H9 (cell line): ENCODE results near the gene CD4. TPM values are rescaled to one million over a fixed set of nuclear protein-coding genes. Genes with fewer than 3 reads are reported as not detected.

Experiments used
- DNase-seq: peaks from one replicate; pipeline ENCODE4 v3.0.0-alpha.2; 2017
- H2AFZ ChIP-seq: one replicate; pipeline ENCODE4 v1.6.1; 2013; ENCODE audit warnings: mild to moderate bottlenecking, low read length, control low read depth, moderate library complexity
- H2AK5ac ChIP-seq: 2 replicates; pipeline ENCODE4 v1.6.1; 2013; ENCODE audit warnings: low read length, control low read depth, mixed read lengths; ENCODE audit not compliant: insufficient read length
- H2BK120ac ChIP-seq: one replicate; pipeline ENCODE4 v1.6.1; 2013; ENCODE audit warnings: low read depth, mild to moderate bottlenecking, low read length, control low read depth, inconsistent platforms; ENCODE audit not compliant: poor library complexity, severe bottlenecking
- H2BK12ac ChIP-seq: 2 replicates; pipeline ENCODE4 v1.6.1; 2013; ENCODE audit warnings: low read length, control low read depth, mixed read lengths, low read depth; ENCODE audit not compliant: insufficient read length
- H2BK15ac ChIP-seq: 2 replicates; pipeline ENCODE4 v1.6.1; 2013; ENCODE audit warnings: low read depth, low read length, control low read depth
- H2BK20ac ChIP-seq: one replicate; pipeline ENCODE4 v1.6.1; 2013; ENCODE audit warnings: low read depth, mild to moderate bottlenecking, low read length, control low read depth, inconsistent platforms; ENCODE audit not compliant: poor library complexity, severe bottlenecking
- H2BK5ac ChIP-seq: 2 replicates; pipeline ENCODE4 v1.6.1; 2013; ENCODE audit warnings: low read length, control low read depth, mixed read lengths; ENCODE audit not compliant: insufficient read length
- H3K14ac ChIP-seq: 2 replicates; pipeline ENCODE4 v1.6.1; 2013; ENCODE audit warnings: low read length, control low read depth; ENCODE audit not compliant: insufficient read depth
- H3K18ac ChIP-seq: 2 replicates; pipeline ENCODE4 v1.6.1; 2013; ENCODE audit warnings: low read depth, mild to moderate bottlenecking, mixed read lengths, low read length, control low read depth; ENCODE audit not compliant: insufficient read length
- H3K23ac ChIP-seq: 2 replicates; pipeline ENCODE4 v1.6.1; 2013; ENCODE audit warnings: low read length, control low read depth, mixed read lengths, low read depth; ENCODE audit not compliant: insufficient read length
- H3K23me2 ChIP-seq: 2 replicates; pipeline ENCODE4 v1.6.1; 2013; ENCODE audit warnings: low read depth, mild to moderate bottlenecking, mixed read lengths, low read length, control low read depth; ENCODE audit not compliant: insufficient read length, poor library complexity, severe bottlenecking
- H3K27ac ChIP-seq: 2 replicates; pipeline ENCODE4 v1.5.1; 2013; ENCODE audit warnings: low read length, control low read depth, mixed read lengths, low read depth; ENCODE audit not compliant: insufficient read length
- H3K27me3 ChIP-seq: 2 replicates; pipeline ENCODE4 v1.6.1; 2013; ENCODE audit warnings: low read length, control low read depth, inconsistent platforms; ENCODE audit not compliant: insufficient read depth
- H3K4ac ChIP-seq: 2 replicates; pipeline ENCODE4 v1.6.1; 2013; ENCODE audit warnings: low read depth, mild to moderate bottlenecking, control low read depth, inconsistent platforms, low read length, moderate library complexity
- H3K4me1 ChIP-seq: 2 replicates; pipeline ENCODE4 v1.6.1; 2013; ENCODE audit warnings: low read length, control low read depth, inconsistent platforms; ENCODE audit not compliant: insufficient read depth
- H3K4me2 ChIP-seq: 2 replicates; pipeline ENCODE4 v1.6.1; 2013; ENCODE audit warnings: low read length, control low read depth, mixed read lengths; ENCODE audit not compliant: insufficient read length, insufficient read depth
- H3K56ac ChIP-seq: 2 replicates; pipeline ENCODE4 v1.6.1; 2013; ENCODE audit warnings: low read depth, mild to moderate bottlenecking, mixed read lengths, low read length, control low read depth; ENCODE audit not compliant: insufficient read length
- H3K79me1 ChIP-seq: 2 replicates; pipeline ENCODE4 v1.6.1; 2013; ENCODE audit warnings: low read depth, mild to moderate bottlenecking, moderate library complexity, low read length, control low read depth, inconsistent platforms; ENCODE audit not compliant: insufficient read depth, poor library complexity, severe bottlenecking
- H3K79me2 ChIP-seq: 2 replicates; pipeline ENCODE4 v1.6.1; 2013; ENCODE audit warnings: low read length, control low read depth, inconsistent platforms; ENCODE audit not compliant: insufficient read depth
- H3K9ac ChIP-seq: 2 replicates; pipeline ENCODE4 v1.6.1; 2013; ENCODE audit warnings: low read length, control low read depth, mixed read lengths; ENCODE audit not compliant: insufficient read length; ENCODE audit errors: extremely low read depth
- H3K9me3 ChIP-seq: one replicate; pipeline ENCODE4 v1.6.1; 2013; ENCODE audit warnings: low read depth, low read length, inconsistent platforms; ENCODE audit not compliant: control insufficient read depth
- H3T11ph ChIP-seq: one replicate; pipeline ENCODE4 v1.6.1; 2013; ENCODE audit warnings: mild to moderate bottlenecking, low read length, control low read depth, inconsistent platforms
- H4K20me1 ChIP-seq: one replicate; pipeline ENCODE4 v1.6.1; 2013; ENCODE audit not compliant: control insufficient read depth, insufficient read length, insufficient read depth
- H4K5ac ChIP-seq: 2 replicates; pipeline ENCODE4 v1.6.1; 2013; ENCODE audit warnings: low read depth, mild to moderate bottlenecking, mixed read lengths, low read length, control low read depth; ENCODE audit not compliant: insufficient read length
- H4K8ac ChIP-seq: replicated peaks from 2 replicates; pipeline ENCODE4 v1.6.1; 2013; ENCODE audit warnings: low read length, control low read depth, mixed read lengths, low read depth; ENCODE audit not compliant: insufficient read length
- H4K91ac ChIP-seq: 2 replicates; pipeline ENCODE4 v1.6.1; 2013; ENCODE audit warnings: low read depth, mild to moderate bottlenecking, moderate library complexity, mixed read lengths, low read length, control low read depth; ENCODE audit not compliant: insufficient read length
- H3K27ac Mint-ChIP-seq, 3 experiments: 2 replicates in 2 of 3; 3 replicates in 1 of 3; pipeline ENCODE4 v1.8.0; 2020 to 2021; ENCODE audit warnings: mixed read lengths in 3 of 3, mild to moderate bottlenecking in 1 of 3, moderate library complexity in 1 of 3
- H3K27me3 Mint-ChIP-seq: 2 replicates; pipeline ENCODE4 v1.8.0; 2021; ENCODE audit warnings: low read depth, mild to moderate bottlenecking, moderate library complexity, mixed read lengths
- H3K36me3 Mint-ChIP-seq, 3 experiments: 2 replicates in 2 of 3; 3 replicates in 1 of 3; pipeline ENCODE4 v1.8.0; 2020 to 2021; ENCODE audit warnings: low read depth in 3 of 3, mixed read lengths in 3 of 3; ENCODE audit not compliant: insufficient read depth in 1 of 3
- H3K4me1 Mint-ChIP-seq, 2 experiments: 2 replicates each; pipeline ENCODE4 v1.8.0; 2020; ENCODE audit warnings: mixed read lengths in 2 of 2
- H3K4me3 Mint-ChIP-seq, 2 experiments: 2 replicates in 1 of 2; 3 replicates in 1 of 2; pipeline ENCODE4 v1.8.0; 2020 to 2021; ENCODE audit warnings: mild to moderate bottlenecking in 2 of 2, mixed read lengths in 2 of 2, moderate library complexity in 1 of 2
- H3K9me3 Mint-ChIP-seq, 2 experiments: 2 replicates in 1 of 2; 3 replicates in 1 of 2; pipeline ENCODE4 v1.8.0; 2020; ENCODE audit warnings: mild to moderate bottlenecking in 2 of 2, mixed read lengths in 2 of 2, moderate library complexity in 1 of 2
- WGBS: extraction: QIAGEN DNeasy Blood & Tissue Kit; methylation state at CpG from one replicate; pipeline ENCODE4 v1.1.7; 2013; ENCODE audit warnings: missing lambda C conversion rate, low lambda C conversion rate, mixed read lengths; ENCODE audit not compliant: insufficient read length; ENCODE audit errors: extremely low coverage; 5-methylcytosine and 5-hydroxymethylcytosine counted together
- total RNA-seq: library from RNA; stranded (reverse); gene quantifications from 2 replicates; pipeline ENCODE4 v1.2.1, GENCODE V29; 2021
- TF ChIP-seq, protein P1 (sequence below): fragments of 200-600 bp; sonication (generic); conservative IDR thresholded peaks from 3 replicates; pipeline ENCODE4 v1.8.0; 2021; ENCODE audit warnings: antibody characterized with exemption, mild to moderate bottlenecking

The CD4 gene
- total RNA-seq, 1 experiment from 2014 or later, result 1.1 TPM

DNA sequence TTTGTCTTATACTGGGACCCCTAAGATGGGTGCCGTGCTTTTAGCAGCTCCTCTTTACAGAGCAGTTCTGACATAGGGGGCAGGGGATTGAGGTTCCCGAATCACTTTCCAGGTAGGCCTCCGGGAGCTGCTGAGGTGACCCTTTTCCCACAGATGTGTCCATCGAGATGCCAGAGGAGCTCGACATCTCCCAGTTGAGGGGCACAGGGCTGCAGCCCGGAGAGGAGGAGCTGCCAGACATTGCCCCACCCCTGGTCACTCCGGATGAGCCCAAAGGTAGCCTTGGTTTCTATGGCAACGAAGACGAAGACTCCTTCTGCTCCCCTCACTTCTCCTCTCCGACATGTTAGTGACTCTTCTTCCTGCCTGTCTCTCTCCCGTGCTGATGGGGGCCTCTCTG, 73.7 kb downstream of the CD4 start:
- no peak overlapping the region; a peak in 1 of 7 replicates for H3K27ac Mint-ChIP-seq

More for the DNA sequence above, 73.7 kb downstream of the CD4 start:
- no peak overlapping the region for H2AFZ ChIP-seq
- Mint-ChIP-seq H3K36me3 (peaks cover 46 to 76% (median 71%) of the 10 kb centered on the region in 3 experiments; a peak in 6 of 7 replicates), H3K4me3 (no peak overlapping the region), H3K4me1 (peaks cover 15 to 16% of the 10 kb centered on the region in 2 experiments), H3K27me3 (no peaks in the 10 kb centered on the region), H3K9me3 (no peaks in the 10 kb centered on the region)
- no peak overlapping the region for H3K23ac ChIP-seq
- H3K9ac ChIP-seq, result no peak overlapping the region
- peaks cover 5% of the 10 kb centered on the region for H3K23me2 ChIP-seq
- no peak for DNase-seq
- H3K9me3 ChIP-seq, result no peaks in the 10 kb centered on the region
- H3T11ph ChIP-seq, result no peak overlapping the region
- no peak overlapping the region for H4K91ac ChIP-seq
- no peak overlapping the region for H4K5ac ChIP-seq
- H2AK5ac ChIP-seq, result no peak overlapping the region
- no peak overlapping the region for H3K18ac ChIP-seq
- no peaks in the 10 kb centered on the region for H3K27me3 ChIP-seq
- H3K4me1 ChIP-seq, result no peaks in the 10 kb centered on the region; the same call in 1 of the 2 replicates
- TF ChIP-seq, protein P1, sequence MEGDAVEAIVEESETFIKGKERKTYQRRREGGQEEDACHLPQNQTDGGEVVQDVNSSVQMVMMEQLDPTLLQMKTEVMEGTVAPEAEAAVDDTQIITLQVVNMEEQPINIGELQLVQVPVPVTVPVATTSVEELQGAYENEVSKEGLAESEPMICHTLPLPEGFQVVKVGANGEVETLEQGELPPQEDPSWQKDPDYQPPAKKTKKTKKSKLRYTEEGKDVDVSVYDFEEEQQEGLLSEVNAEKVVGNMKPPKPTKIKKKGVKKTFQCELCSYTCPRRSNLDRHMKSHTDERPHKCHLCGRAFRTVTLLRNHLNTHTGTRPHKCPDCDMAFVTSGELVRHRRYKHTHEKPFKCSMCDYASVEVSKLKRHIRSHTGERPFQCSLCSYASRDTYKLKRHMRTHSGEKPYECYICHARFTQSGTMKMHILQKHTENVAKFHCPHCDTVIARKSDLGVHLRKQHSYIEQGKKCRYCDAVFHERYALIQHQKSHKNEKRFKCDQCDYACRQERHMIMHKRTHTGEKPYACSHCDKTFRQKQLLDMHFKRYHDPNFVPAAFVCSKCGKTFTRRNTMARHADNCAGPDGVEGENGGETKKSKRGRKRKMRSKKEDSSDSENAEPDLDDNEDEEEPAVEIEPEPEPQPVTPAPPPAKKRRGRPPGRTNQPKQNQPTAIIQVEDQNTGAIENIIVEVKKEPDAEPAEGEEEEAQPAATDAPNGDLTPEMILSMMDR, result no peak
- H2BK120ac ChIP-seq, result no peak overlapping the region
- H4K8ac ChIP-seq, result no peak overlapping the region
- no peaks in the 10 kb centered on the region for H4K20me1 ChIP-seq
- peaks cover 1% of the 10 kb centered on the region; the same call in 1 of the 2 replicates for H3K79me2 ChIP-seq
- H2BK15ac ChIP-seq, result no peak overlapping the region
- no peak overlapping the region for H3K56ac ChIP-seq
- H2BK5ac ChIP-seq, result no peak overlapping the region
- no peak overlapping the region for H3K4ac ChIP-seq
- H2BK20ac ChIP-seq, result no peak overlapping the region
- H3K27ac ChIP-seq, result no peak overlapping the region
- H2BK12ac ChIP-seq, result no peak overlapping the region
- no peaks in the 10 kb centered on the region for H3K79me1 ChIP-seq
- no peak overlapping the region for H3K4me2 ChIP-seq
- H3K14ac ChIP-seq, result no peak overlapping the region
- no CpG with 5 or more reads among the region's 11 CpGs for WGBS
